HG02623 (cell line): ENCODE measurements around the gene PLEKHG2.
"Not testable (repeated sequence)": the region's sequence is repeated elsewhere in the genome, so short reads cannot be mapped to it uniquely, and the experiment has no call there.

Experiments
- ATAC-seq: cut with Tn5 transposase; IDR thresholded peaks from one replicate; pipeline ENCODE4 v1.9.1; 2021; ENCODE audit warnings: moderate library complexity; ENCODE audit not compliant: unreplicated experiment

Gene PLEKHG2

DNA sequence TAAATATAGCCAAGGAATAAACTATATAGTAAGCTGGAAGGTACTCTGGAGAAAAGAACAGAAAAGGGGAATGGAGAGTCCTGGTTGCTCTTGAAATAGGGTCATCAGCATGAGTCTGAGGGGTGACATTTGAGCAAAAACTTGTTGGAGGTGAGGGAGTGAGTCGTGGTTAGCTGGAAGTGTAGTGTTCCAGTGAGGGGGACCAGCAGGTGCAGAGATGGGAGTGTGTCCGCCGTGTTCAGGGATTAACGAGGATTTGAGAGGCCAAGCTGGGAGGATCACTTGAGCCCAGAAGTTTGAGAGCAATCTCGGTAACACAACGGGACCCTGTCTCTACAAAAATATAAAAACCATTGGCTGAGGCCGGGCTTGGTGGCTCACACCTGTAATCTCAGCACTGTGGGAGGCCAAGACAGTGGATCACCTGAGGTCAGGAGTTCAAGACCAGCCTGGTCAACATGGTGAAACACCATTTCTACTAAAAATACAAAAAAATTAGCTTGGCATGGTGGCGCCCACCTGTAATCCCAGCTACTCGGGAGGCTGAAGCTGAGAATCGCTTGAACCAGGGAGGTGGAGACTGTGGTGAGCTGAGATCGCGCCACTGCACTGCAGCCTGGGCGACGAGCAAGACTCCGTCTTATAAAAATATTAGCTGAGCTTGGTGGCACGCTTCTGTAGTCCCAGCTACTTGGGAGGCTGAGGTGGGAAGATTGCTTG, 34.1 kb downstream of the PLEKHG2 start:
- no peak for ATAC-seq

DNA sequence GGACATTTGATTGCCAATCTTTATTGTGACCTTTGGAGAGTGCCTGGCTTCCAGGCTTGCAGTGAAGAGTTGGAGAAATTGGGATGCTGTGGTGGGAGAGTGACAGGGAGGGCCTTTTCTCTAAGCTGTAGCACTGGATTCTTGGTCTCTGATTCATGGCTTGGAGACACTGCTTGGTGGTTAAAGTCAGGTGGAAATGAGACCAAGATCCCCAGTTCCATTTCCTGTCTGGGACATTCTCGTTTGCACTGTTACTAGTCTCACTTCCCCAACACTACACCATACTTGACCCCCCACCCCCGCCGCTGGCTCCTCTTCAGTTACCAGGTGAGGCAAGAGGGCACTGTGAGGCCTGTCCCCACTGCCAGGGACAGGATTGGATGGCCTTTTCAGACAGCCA, 35.8 kb downstream of the PLEKHG2 start:
- ATAC-seq, result no peak

DNA sequence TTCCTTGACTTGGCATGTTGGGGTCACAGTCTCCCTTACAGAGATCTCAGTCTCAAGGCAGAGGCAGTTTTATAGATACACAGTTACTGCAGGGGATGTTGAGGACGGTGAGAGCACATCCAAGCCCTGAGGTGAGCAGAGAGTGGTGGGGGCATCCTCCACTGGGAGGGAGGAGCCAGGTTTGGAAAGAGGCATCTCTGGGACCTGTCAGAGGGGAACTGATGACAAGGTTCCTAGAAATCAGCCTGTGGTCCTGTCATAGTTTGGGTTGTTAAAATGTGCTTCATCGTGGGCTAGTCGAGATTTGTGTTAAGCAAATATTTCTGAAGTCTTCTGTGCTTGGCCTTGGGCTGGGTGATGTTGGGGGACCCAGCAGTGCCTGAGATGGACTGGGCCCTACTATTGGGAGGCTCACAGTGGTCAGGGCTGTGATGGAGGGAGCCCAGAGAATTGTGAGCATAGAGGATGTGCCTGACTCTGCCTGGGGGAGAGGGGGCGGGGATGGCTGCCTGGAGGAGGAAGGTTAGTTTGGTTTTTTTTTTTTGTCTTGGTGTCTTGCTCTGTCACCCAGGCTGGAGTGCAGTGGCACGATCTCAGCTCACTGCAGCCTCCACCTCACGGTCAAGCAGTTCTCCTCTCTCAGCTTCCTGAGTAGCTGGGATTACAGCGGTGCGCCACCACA, 36.8 kb downstream of the PLEKHG2 start:
- ATAC-seq, result no peak

DNA sequence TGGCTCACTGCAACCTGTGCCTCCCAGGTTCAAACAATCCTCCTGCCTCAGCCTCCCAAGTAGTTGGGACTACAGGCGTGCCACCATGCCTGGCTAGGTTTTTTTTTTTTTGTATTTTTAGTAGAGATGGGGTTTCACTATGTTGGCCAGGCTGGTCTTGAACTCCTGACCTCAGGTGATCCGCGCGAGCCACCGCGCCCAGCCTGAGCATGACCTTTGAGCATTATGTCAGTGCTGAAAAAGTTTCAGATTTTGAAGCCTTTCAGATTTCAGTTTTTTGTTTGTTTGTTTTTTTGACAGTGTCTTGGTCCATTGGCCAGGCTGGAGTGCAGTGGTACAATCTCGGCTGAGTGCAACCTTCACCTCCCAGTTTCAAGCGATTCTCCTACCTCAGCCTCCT, 38.8 kb downstream of the PLEKHG2 start:
- ATAC-seq, result not testable (repeated sequence)

DNA sequence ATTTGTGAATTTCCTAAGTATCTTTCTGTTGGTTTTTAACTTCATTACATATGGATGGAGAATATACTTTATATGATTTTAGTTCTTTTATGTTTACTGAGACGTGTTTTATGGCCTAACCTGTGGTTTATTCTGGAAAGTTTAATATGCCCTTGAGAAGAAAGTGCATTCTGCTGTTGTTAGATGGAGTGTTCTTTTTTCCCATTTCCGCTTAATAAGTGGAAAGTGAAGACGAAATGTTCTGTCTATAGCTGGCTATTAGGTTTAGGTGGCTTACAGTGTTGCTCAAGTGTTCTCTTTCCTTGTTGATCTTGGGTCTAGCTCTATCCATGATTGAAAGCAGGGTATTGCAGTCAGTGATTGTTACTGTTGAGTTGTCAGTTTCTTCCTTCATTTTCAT, 50.9 kb downstream of the PLEKHG2 start:
- ATAC-seq, result no peak

DNA sequence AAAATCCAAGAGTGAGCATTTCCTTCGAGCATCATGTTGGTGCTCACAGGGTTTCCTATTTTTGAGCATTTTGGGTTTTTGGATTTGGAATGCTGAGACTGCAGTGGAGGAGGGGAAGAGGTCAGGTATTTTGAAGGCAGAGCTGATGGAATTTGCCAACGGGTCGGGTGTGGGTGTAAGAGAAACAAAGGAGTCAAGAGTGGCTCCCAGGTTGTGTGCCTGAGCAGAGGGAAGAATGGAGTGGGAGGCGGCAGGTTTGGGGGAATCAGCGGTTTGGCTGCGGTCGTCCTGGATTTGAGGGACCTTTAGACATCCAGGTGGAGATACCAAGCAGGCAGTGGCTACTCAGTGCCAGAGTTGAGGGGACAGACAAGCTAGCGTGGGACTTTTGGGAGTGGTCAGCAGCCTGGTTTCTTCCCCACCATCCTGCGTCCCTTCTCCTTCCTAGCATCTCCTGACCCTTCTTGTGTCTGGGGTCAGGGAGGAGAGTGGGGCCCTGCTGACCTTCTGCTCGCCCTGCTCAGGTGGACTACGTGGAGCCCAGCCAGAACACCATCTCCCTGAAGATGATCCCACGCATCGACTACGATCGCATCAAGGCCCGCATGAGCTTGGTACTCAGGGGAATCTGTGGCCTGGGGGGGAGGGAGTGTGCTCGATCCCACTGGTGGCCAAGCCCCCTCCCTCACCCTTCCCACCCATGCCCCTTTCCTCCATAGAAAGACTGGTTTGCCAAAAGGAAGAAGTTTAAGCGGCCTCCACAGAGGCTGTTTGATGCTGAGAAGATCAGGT, 53.7 kb downstream of the PLEKHG2 start:
- no peak for ATAC-seq

DNA sequence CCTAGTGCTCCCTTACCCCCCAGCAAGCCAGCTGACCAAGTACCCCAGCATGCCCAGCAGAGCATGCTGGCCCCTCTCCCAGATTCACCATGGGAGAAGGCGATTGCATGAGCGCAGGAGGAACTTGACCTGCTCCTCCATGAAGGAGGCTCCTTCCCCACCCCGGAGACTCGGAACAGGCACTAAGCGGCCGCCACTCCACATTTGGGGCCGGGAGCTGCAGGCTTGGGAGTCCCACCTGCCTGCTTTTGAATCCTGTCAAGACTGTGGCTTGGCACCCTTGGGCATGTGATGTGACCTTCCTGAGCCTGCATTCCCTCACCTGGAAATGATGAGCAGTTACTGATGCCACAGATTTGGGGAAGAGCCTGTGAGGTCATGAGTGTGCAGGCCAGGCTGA, 55.5 kb downstream of the PLEKHG2 start:
- ATAC-seq, result no peak

DNA sequence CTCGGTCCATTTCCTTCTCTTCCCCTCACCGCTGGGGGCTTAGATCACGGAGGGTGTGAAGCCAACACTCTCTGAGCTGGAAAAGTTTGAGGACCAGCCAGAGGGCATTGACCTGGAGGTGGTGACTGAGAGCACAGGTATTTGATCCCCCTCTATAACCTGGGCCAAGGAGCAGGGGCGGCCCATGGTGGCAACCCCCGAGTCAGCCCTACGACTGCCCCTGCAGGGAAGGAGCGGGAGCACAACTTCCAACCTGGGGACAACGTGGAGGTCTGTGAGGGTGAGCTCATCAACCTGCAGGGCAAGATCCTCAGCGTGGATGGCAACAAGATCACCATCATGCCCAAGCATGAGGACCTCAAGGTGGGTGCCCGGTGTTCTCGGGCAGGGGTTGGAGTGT, 56.6 kb downstream of the PLEKHG2 start:
- no peak for ATAC-seq

DNA sequence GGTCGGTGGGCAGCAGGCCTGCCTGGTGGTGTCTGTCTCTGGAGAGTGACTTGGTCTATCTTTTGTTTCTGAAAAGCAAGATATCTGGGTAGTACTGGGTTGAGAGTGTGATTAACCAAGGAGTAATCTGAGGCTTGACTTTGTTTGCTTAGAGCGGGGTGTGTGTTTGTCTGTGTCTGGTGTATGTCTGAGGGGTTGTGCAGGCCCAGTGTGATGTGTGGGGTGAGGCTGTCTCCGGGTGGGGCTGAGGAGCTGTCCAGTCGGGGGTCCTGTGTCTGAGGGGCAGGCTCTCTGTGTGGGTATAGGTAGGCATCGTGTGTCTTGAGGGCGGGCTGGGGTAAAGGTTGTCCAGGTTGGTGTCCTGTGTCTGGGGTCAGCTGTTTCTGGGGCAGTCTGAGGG, 57.1 kb downstream of the PLEKHG2 start:
- no peak for ATAC-seq

DNA sequence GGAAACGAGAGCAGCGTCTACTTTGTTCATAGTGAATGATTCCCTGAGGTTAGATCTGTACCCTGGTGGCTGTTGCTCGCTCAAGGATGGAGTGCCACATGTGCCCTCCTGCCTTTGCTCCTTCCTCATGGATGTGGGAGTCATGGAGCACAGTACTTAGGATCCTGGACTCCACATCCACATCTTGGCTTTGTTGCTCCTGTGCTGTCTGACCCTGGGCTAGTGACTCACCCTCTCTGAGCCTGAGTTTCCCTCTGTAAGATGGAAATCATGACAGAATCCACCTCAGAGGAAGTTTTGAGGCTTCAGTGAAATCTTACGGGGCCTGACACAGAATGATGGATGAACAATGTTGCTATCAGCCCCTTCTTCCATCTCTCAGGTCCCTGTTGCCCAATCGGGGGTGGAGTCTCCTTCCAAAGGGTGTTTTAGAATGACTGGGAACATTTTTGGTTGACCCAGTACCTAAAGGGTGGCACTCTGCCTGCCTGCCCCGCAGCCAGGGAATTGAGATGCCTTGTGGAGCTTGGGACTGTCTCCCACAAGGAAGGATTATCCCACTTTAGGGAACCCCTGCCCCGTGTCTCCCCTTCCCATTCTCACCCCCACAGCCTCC, 58.4 kb downstream of the PLEKHG2 start:
- no peak for ATAC-seq

DNA sequence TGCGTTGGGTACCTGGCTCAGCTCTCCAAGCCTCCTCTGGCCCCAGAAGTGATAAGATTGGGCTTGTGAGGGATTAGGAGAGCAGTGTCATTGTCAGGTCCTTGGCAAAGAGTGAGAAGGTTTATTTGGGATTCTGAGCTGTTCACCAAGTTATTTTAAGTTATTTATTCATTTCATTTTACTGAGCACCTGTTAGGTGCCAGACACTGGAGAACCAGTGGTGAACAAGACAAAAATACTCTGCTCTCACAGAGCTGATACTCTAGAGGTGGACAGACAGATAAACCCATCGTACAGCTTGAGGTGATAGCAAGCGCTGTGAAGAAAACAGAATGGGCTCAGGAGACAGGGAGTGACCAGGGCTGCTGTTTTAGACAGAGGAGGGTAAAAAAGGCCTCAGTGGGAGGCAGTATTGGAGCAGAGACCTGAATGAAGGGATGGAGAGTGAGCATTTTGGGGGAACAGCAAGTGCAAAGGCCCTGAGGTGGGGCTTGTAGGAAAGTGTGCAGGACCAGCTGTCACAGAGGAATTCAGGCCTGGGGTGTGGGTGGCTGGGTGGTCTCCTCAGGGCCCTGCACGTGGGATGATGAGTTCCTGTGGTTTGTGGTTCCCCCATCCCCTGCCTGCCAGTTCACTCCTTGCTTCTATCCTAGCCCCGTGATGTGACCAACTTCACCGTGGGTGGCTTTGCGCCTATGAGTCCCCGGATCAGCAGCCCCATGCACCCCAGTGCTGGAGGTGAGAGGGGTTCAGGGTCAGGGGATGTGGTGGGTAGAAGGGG, 59.5 kb downstream of the PLEKHG2 start:
- no peak for ATAC-seq

DNA sequence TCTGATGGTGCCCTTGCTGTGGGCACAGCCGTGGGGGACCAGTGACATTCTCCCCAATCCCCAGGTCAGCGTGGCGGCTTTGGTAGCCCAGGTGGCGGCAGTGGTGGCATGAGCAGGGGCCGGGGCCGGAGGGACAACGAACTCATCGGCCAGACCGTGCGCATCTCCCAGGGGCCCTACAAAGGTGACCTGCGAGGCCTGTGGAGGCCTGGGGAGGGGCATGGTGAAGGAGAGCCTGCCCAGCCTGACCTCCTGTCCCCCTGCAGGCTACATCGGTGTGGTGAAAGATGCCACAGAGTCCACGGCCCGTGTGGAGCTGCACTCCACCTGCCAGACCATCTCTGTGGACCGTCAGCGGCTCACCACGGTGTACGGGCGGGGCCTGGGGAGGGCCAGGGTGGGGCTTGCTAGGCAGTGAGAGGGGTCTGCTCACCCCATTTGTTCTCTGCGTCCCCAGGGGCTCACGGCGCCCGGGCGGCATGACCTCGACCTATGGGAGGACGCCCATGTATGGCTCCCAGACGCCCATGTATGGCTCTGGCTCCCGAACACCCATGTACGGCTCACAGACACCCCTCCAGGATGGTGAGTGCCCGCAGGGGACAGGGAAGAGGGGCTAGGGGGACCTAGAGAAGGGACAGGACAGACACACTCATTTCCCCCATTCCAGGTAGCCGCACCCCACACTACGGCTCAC, 60.4 kb downstream of the PLEKHG2 start:
- ATAC-seq, result no peak

DNA sequence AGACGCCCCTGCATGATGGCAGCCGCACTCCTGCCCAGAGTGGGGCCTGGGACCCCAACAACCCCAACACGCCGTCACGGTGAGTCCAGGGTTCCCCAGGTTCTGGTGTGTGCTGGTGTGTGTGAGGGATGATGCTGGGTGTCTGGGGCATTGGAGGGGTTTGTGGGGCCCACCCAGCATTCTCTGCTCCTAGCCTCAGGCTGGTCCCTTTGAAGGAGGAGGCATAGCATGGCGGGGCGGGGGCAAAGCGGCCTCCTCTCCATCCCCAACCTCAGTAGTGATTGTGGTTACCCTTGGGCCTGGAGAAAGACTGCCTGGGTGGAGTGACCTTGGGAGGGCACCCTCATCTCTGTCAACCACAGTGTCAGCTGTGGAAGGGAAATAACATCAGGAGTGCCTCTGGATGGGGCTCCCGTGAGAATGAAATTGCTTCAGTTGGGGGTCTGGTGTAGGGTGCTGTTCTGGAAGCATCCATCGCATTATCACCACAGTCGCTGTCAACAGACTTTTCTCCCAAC, 61.0 kb downstream of the PLEKHG2 start:
- no peak for ATAC-seq

DNA sequence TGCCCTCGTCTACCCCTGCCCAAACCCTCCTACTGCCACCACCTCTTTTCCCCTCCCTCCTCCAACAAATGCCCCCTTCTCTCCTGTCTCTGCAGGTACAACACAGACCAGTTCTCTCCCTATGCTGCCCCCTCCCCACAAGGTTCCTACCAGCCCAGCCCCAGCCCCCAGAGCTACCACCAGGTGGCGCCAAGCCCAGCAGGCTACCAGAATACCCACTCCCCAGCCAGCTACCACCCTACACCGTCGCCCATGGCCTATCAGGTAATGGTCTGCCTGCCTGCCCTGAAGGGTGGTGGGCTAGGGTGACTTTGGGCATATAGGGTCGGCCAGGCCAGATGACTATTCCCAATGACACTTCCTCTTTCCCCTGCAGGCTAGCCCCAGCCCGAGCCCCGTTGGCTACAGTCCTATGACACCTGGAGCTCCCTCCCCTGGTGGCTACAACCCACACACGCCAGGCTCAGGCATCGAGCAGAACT, 61.7 kb downstream of the PLEKHG2 start:
- ATAC-seq, result no peak

DNA sequence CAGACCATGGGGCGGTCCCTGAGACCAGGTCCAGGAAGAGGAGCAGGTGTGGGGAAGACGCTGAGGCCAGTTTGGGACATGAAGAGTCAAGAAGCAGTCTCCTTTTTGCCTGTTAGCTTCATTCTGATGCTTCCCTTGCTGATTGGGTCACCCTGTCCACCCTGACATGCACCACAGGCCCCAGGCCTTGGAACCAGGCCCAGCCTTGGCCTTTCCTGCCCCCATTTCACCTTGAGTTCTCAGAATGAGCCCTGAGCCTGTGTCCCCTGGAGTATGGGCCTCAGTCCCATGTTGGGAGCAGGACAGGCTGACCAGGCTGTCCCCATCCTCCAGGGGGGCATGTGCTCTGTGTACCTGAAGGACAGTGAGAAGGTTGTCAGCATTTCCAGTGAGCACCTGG, 63.3 kb downstream of the PLEKHG2 start:
- ATAC-seq, result no peak
